D721Med (cell line): Measurements from ENCODE around the gene CEP164.

ENCODE experiments used
- DNase-seq: peaks from one replicate; pipeline ENCODE4 v3.0.0; 2011; ENCODE audit warnings: low spot score; ENCODE audit not compliant: insufficient read length
- FAIRE-seq: peaks from 2 replicates; lab custom pipeline; 2011; peaks lifted over from hg19 to GRCh38; lab: Jason Lieb, UNC
- CTCF ChIP-seq: IDR thresholded peaks from 2 replicates; pipeline ENCODE4 v1.5.1; 2012; ENCODE audit warnings: mild to moderate bottlenecking, control low read depth; ENCODE audit not compliant: insufficient read depth; ENCODE audit errors: missing control alignments

CEP164 gene

GRCh38 chr11:117409511-117409910 is 81.9 kb downstream of the CEP164 start:
- DNase-seq (no peak), FAIRE-seq (no peak)
- TF ChIP-seq CTCF, result no peak

- DNase-seq (no peak), FAIRE-seq (no peak)
- no peak for TF ChIP-seq CTCF
Observed at GRCh38 chr11:117410238-117410637, 82.6 kb downstream of the CEP164 start.

GRCh38 chr11:117410861-117411710 is 83.4 kb downstream of the CEP164 start:
- TF ChIP-seq CTCF, result peak; percentile 3
- DNase-seq (no peak), FAIRE-seq (no peak)

- no peak for TF ChIP-seq CTCF
- no peak for DNase-seq
- no peak for FAIRE-seq
Observed at GRCh38 chr11:117411736-117412135, 84.1 kb downstream of the CEP164 start.

- FAIRE-seq (no peak), DNase-seq (no peak)
- TF ChIP-seq CTCF, result no peak
Observed at GRCh38 chr11:117412176-117412575, 84.5 kb downstream of the CEP164 start.

GRCh38 chr11:117412653-117413275 is 85.1 kb downstream of the CEP164 start:
- no peak for TF ChIP-seq CTCF
- FAIRE-seq, result no peak
- no peak for DNase-seq

- FAIRE-seq (no peak), DNase-seq (no peak)
- TF ChIP-seq CTCF, result no peak
Observed at GRCh38 chr11:117413616-117414015, 86.0 kb downstream of the CEP164 start.
